ENCODE measurements around the gene ORC3. TPM values are rescaled to one million over a fixed set of nuclear protein-coding genes. Genes with fewer than 3 reads are reported as not detected.

Gene ORC3
- polyA plus RNA-seq, 1 donor, result 27.0 TPM

DNA sequence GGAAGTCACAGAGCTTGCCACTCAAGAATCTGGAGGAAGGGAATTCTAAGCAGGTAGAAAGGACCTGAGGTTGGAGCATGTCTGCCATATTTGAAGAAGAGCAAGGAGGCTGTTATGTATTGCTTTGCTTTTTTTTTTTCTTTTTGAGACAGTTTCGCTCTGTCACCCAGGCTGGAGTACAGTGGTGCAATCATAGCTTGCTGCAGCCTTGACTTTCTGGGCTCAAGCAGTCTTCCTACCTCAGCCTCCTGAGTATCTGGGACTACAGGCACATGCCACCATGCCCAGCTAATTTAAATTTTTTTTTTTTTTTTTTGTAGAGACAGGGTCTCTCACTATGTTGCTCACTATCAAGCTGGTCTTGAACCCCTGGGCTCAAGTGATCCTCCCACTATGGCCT lies 40.8 kb downstream of the ORC3 start:
- Histone ChIP-seq H3K9me3 (ENCODE audit: control insufficient read depth, low read depth, low read length) (no peaks in the 10 kb centered on the region), H3K4me1 (ENCODE audit: control insufficient read depth, insufficient read depth, low read length) (peaks cover 13% of the 10 kb centered on the region), H3K27me3 (ENCODE audit: control insufficient read depth, insufficient read depth, low read length) (no peaks in the 10 kb centered on the region), H3K36me3 (ENCODE audit: control insufficient read depth, insufficient read depth, low read length) (peaks cover 5% of the 10 kb centered on the region), H3K4me3 (ENCODE audit: low read length) (no peak overlapping the region), H3K27ac (ENCODE audit: low read length) (no peak overlapping the region)
- WGBS (ENCODE audit: insufficient coverage, low lambda C conversion rate), result no CpG with 5 or more reads among the region's 1 CpG
- DNase-seq, result no peak

DNA sequence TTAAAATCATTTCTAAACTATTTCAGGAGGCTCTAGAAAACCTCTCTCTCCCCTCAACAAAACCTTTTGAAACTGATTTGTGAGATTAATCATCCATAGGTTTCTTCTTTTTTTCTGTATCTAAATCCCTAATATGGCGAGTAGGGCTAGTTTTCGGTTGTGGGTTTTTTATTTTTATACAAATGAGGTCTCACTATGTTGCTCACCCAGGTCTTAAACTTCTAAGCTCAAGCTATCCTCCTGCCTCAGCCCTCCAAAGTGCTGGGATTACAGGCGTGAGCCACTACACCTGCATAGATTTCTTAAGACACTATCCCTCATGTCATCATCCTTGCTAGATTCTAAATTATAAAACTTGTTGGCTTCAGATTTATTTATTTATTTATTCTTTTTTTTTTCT lies 43.9 kb downstream of the ORC3 start:
- H3K4me3 ChIP-seq (ENCODE audit: low read length), result no peak overlapping the region
- H3K27me3 ChIP-seq (ENCODE audit: control insufficient read depth, insufficient read depth, low read length), result no peaks in the 10 kb centered on the region
- H3K9me3 ChIP-seq (ENCODE audit: control insufficient read depth, low read depth, low read length), result no peaks in the 10 kb centered on the region
- peaks cover 9% of the 10 kb centered on the region for H3K4me1 ChIP-seq (ENCODE audit: control insufficient read depth, insufficient read depth, low read length)
- no peak overlapping the region for H3K27ac ChIP-seq (ENCODE audit: low read length)
- no peak for DNase-seq
- H3K36me3 ChIP-seq (ENCODE audit: control insufficient read depth, insufficient read depth, low read length), result peaks cover 12% of the 10 kb centered on the region
- WGBS (ENCODE audit: insufficient coverage, low lambda C conversion rate), result no CpG with 5 or more reads among the region's 3 CpGs

DNA sequence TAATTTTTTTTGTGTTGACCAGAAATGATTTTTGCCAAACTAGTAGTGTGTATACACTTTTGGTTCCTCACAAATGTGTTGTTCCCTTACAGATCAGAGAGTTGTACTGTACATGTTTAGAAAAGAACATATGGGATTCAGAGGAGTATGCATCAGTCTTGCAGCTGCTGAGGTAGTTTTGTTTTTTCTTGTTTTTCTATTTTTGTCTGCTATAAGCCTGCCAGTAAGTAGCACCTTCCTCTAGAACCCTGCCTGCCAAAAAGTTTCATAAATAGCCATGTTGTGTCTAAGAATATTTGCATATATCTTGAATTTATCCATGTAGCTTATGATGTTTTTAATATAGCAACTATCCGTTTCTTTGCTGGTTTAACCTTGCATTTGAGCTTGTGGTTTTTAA lies 46.4 kb downstream of the ORC3 start:
- 88% methylated on average over 1 of the region's 1 CpG for WGBS (ENCODE audit: insufficient coverage, low lambda C conversion rate)
- no peak for DNase-seq
- Histone ChIP-seq H3K36me3 (ENCODE audit: control insufficient read depth, insufficient read depth, low read length) (peaks cover 17% of the 10 kb centered on the region), H3K4me3 (ENCODE audit: low read length) (no peak overlapping the region), H3K9me3 (ENCODE audit: control insufficient read depth, low read depth, low read length) (no peaks in the 10 kb centered on the region), H3K27me3 (ENCODE audit: control insufficient read depth, insufficient read depth, low read length) (no peaks in the 10 kb centered on the region), H3K27ac (ENCODE audit: low read length) (no peak overlapping the region), H3K4me1 (ENCODE audit: control insufficient read depth, insufficient read depth, low read length) (no peaks in the 10 kb centered on the region)

DNA sequence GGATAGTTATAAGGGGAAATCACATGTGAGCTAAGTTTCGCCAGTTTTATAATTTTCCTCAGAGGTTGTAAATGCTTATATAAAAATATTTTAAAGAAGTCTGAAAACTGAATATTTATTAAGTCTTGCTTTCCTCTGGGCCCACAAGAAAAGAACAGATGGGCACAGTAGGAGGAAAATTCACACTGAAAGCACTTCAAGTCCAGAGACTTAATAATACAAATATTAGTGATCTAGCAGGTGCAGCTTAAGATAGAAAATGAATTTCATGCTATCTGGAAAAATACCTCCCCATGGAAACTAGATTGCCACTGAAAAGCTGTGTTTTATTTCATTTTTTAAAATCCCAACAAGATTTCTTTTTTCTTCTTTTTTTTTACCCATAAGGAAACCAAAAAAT lies 47.2 kb downstream of the ORC3 start:
- Histone ChIP-seq H3K4me1 (ENCODE audit: control insufficient read depth, insufficient read depth, low read length) (no peaks in the 10 kb centered on the region), H3K36me3 (ENCODE audit: control insufficient read depth, insufficient read depth, low read length) (peaks cover 20% of the 10 kb centered on the region), H3K27me3 (ENCODE audit: control insufficient read depth, insufficient read depth, low read length) (no peaks in the 10 kb centered on the region), H3K4me3 (ENCODE audit: low read length) (no peak overlapping the region), H3K27ac (ENCODE audit: low read length) (no peak overlapping the region), H3K9me3 (ENCODE audit: control insufficient read depth, low read depth, low read length) (no peaks in the 10 kb centered on the region)
- no peak for DNase-seq
- WGBS (ENCODE audit: insufficient coverage, low lambda C conversion rate), result 100% methylated on average over 1 of the region's 1 CpG

DNA sequence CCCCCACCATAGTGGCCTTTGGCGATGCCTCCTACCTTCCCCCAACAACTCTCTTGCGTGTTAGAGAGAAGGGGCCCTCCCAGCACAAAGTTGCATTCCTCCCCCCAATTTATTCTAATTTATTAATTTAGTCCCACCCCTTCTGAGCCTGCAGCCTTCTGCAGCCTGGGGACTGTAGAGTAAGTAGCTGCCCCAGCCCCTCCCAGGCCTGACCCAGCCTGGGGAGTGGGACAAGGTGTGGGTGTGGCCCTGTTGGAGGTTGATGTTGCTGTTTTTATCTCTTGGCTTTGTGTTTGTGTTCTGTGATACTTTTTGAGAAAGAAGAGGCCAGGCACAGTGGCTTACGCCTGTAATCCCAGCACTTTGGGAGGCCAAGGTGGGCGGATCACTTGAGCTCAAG lies 49.4 kb downstream of the ORC3 start:
- Histone ChIP-seq H3K9me3 (ENCODE audit: control insufficient read depth, low read depth, low read length) (no peaks in the 10 kb centered on the region), H3K4me3 (ENCODE audit: low read length) (no peak overlapping the region), H3K27me3 (ENCODE audit: control insufficient read depth, insufficient read depth, low read length) (no peaks in the 10 kb centered on the region), H3K27ac (ENCODE audit: low read length) (no peak overlapping the region), H3K4me1 (ENCODE audit: control insufficient read depth, insufficient read depth, low read length) (no peaks in the 10 kb centered on the region), H3K36me3 (ENCODE audit: control insufficient read depth, insufficient read depth, low read length) (peaks cover 17% of the 10 kb centered on the region)
- WGBS (ENCODE audit: insufficient coverage, low lambda C conversion rate), result no CpG with 5 or more reads among the region's 4 CpGs
- no peak for DNase-seq

GRCh38 chr6:87641065-87641692 lies 51.2 kb downstream of the ORC3 start:
- no peak overlapping the region for H3K4me3 ChIP-seq (ENCODE audit: low read length)
- DNase-seq, result no peak
- H3K27me3 ChIP-seq (ENCODE audit: control insufficient read depth, insufficient read depth, low read length), result no peaks in the 10 kb centered on the region
- no peaks in the 10 kb centered on the region for H3K9me3 ChIP-seq (ENCODE audit: control insufficient read depth, low read depth, low read length)
- 89% methylated on average over 1 of the region's 1 CpG for WGBS (ENCODE audit: insufficient coverage, low lambda C conversion rate)
- peaks cover 15% of the 10 kb centered on the region for H3K36me3 ChIP-seq (ENCODE audit: control insufficient read depth, insufficient read depth, low read length)
- no peaks in the 10 kb centered on the region for H3K4me1 ChIP-seq (ENCODE audit: control insufficient read depth, insufficient read depth, low read length)
- no peak overlapping the region for H3K27ac ChIP-seq (ENCODE audit: low read length)

DNA sequence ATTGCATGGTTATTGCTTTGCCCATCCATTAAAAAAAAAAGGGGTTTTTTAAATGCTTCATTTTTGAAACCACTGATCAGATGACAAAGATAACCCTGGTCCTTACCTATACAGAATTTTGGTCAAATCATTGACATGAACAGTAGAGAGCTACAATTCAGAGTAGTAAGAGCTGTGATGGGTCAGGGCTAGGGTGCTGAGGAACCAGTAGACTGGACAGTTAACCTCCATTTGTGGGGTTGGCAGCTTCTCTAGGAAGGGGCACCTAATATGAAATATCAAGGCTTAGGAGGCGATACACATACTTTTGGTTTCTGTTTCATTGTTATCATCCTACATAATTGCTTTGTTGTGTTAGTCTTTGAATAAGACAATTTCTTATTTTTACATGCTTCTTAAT lies 55.1 kb downstream of the ORC3 start:
- Histone ChIP-seq H3K4me1 (ENCODE audit: control insufficient read depth, insufficient read depth, low read length) (no peaks in the 10 kb centered on the region), H3K27me3 (ENCODE audit: control insufficient read depth, insufficient read depth, low read length) (no peaks in the 10 kb centered on the region), H3K36me3 (ENCODE audit: control insufficient read depth, insufficient read depth, low read length) (peaks cover 5% of the 10 kb centered on the region), H3K9me3 (ENCODE audit: control insufficient read depth, low read depth, low read length) (no peaks in the 10 kb centered on the region), H3K4me3 (ENCODE audit: low read length) (no peak overlapping the region), H3K27ac (ENCODE audit: low read length) (no peak overlapping the region)
- 71% methylated on average over 1 of the region's 1 CpG for WGBS (ENCODE audit: insufficient coverage, low lambda C conversion rate)
- DNase-seq, result no peak

DNA sequence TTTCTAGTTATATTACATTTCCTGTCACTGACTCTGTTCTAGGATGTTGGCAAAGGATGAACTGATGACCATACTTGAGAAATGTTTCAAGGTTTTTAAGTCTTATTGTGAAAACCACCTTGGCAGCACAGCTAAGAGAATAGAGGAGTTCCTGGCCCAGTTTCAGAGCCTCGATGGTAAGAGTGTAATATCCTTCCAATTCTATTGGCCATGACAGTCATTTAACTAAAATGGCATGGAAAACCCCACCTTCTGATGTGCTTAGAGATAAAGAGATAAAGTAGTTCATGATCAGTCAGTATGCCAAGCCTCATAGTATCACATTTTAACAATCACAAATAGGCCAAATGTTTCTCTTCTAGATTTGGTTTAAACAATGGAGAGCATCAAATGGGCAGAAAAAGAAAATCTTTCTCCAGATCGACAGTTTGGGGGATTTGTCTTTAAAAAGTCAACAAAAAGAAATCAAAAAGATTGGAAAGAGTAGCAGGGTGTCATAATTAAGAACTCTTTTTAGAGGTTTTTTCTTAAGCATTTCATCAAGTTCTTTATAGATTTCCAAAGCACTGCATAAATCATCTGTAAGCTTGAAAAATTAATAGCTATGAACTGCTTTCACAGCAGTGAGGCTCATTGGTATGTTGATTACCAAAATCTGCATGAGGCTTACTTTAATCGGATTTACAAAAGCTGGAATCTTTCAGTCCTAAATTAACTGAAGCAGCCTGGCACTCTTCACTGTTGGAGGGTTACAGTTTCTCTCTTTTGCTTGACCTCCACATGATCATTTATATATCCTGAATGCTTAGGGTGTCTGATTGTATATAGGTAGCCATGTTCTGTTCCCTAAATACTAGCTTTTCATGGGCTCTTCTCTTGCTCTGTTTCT lies 63.4 kb downstream of the ORC3 start:
- no peak overlapping the region for H3K27ac ChIP-seq (ENCODE audit: low read length)
- peaks cover 13% of the 10 kb centered on the region for H3K36me3 ChIP-seq (ENCODE audit: control insufficient read depth, insufficient read depth, low read length)
- WGBS (ENCODE audit: insufficient coverage, low lambda C conversion rate), result 80% methylated on average over 1 of the region's 3 CpGs
- DNase-seq, result no peak
- H3K4me1 ChIP-seq (ENCODE audit: control insufficient read depth, insufficient read depth, low read length), result no peaks in the 10 kb centered on the region
- no peaks in the 10 kb centered on the region for H3K9me3 ChIP-seq (ENCODE audit: control insufficient read depth, low read depth, low read length)
- H3K27me3 ChIP-seq (ENCODE audit: control insufficient read depth, insufficient read depth, low read length), result no peaks in the 10 kb centered on the region
- no peak overlapping the region for H3K4me3 ChIP-seq (ENCODE audit: low read length)

DNA sequence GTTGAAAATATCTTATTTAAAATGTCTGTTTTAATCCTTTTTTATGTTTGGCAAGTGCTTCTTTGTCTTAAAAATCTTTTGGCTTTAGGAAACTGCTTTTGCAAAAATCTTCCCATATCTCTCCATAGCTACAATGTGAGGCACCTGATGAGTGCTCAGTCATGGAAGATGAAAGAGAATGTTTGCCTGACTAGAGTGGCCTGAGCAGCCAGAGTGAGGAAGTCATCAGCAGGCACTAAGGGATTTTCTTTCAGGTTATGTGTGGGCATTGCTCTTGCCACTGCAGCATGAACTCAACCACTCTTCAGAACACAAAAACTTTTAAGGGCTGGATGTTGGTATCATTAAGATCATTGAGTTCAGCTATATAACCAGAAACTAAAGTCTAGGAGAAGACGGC lies 64.2 kb downstream of the ORC3 start:
- Histone ChIP-seq H3K36me3 (ENCODE audit: control insufficient read depth, insufficient read depth, low read length) (peaks cover 13% of the 10 kb centered on the region), H3K27ac (ENCODE audit: low read length) (no peak overlapping the region), H3K27me3 (ENCODE audit: control insufficient read depth, insufficient read depth, low read length) (no peaks in the 10 kb centered on the region), H3K9me3 (ENCODE audit: control insufficient read depth, low read depth, low read length) (no peaks in the 10 kb centered on the region), H3K4me1 (ENCODE audit: control insufficient read depth, insufficient read depth, low read length) (no peaks in the 10 kb centered on the region), H3K4me3 (ENCODE audit: low read length) (no peak overlapping the region)
- no peak for DNase-seq
- no CpG with 5 or more reads among the region's 1 CpG for WGBS (ENCODE audit: insufficient coverage, low lambda C conversion rate)

GRCh38 chr6:87654875-87655454 lies 65.0 kb downstream of the ORC3 start:
- H3K9me3 ChIP-seq (ENCODE audit: control insufficient read depth, low read depth, low read length), result no peaks in the 10 kb centered on the region
- H3K4me3 ChIP-seq (ENCODE audit: low read length), result no peak overlapping the region
- H3K27me3 ChIP-seq (ENCODE audit: control insufficient read depth, insufficient read depth, low read length), result no peaks in the 10 kb centered on the region
- H3K4me1 ChIP-seq (ENCODE audit: control insufficient read depth, insufficient read depth, low read length), result no peaks in the 10 kb centered on the region
- DNase-seq, result no peak
- no peak overlapping the region for H3K27ac ChIP-seq (ENCODE audit: low read length)
- H3K36me3 ChIP-seq (ENCODE audit: control insufficient read depth, insufficient read depth, low read length), result peaks cover 13% of the 10 kb centered on the region
- WGBS (ENCODE audit: insufficient coverage, low lambda C conversion rate), result 100% methylated on average over 1 of the region's 2 CpGs

Measured in large intestine (tissue), 3 donors.